ENCODE measurements around the gene GBP4.

Gene GBP4

GRCh38 chr1:89206373-89206772, 7.6 kb upstream of the GBP4 start:
- no peak for DNase-seq (ENCODE audit: low read depth in 2 of 2)
- no peak for TF ChIP-seq CTCF (IDR thresholded peaks at IDR 0.05; ENCODE audit: low read depth, low read length)
- H3K4me3 ChIP-seq (replicated peaks in 1 of 2; ENCODE audit: low read depth in 2 of 2, low read length in 2 of 2): no peak overlapping the region

GRCh38 chr1:89203166-89203565, 4.4 kb upstream of the GBP4 start:
- peak in 1 of 2 donors; percentile 9 for DNase-seq (ENCODE audit: low read depth in 2 of 2)
- no peak for TF ChIP-seq CTCF (IDR thresholded peaks at IDR 0.05; ENCODE audit: low read depth, low read length)
- H3K4me3 ChIP-seq (replicated peaks in 1 of 2; ENCODE audit: low read depth in 2 of 2, low read length in 2 of 2): no peak overlapping the region

GRCh38 chr1:89201106-89201794, 2.5 kb upstream of the GBP4 start:
- no peak overlapping the region for H3K4me3 ChIP-seq (replicated peaks in 1 of 2; ENCODE audit: low read depth in 2 of 2, low read length in 2 of 2)
- no peak for DNase-seq (ENCODE audit: low read depth in 2 of 2)
- TF ChIP-seq CTCF (IDR thresholded peaks at IDR 0.05; ENCODE audit: low read depth, low read length): no peak

- no peak overlapping the region for H3K4me3 ChIP-seq (replicated peaks in 1 of 2; ENCODE audit: low read depth in 2 of 2, low read length in 2 of 2)
- DNase-seq (ENCODE audit: low read depth in 2 of 2): peak in 1 of 2 donors; percentile 25
Measured at GRCh38 chr1:89200663-89201062, 1.9 kb upstream of the GBP4 start.

GRCh38 chr1:89199525-89200031, 836 bp upstream of the GBP4 start:
- DNase-seq (ENCODE audit: low read depth in 2 of 2): no peak
- TF ChIP-seq CTCF (IDR thresholded peaks at IDR 0.05; ENCODE audit: low read depth, low read length): no peak

More at GRCh38 chr1:89200663-89201062, 1.9 kb upstream of the GBP4 start:
- no peak for TF ChIP-seq CTCF (IDR thresholded peaks at IDR 0.05; ENCODE audit: low read depth, low read length)

GRCh38 chr1:89198081-89198480, 661 bp downstream of the GBP4 start:
- no peak for TF ChIP-seq CTCF (IDR thresholded peaks at IDR 0.05; ENCODE audit: low read depth, low read length)
- DNase-seq (ENCODE audit: low read depth in 2 of 2): peak in 1 of 2 donors; percentile 9
- peak overlapping the region; percentile 51 to 60 for H3K4me3 ChIP-seq (replicated peaks in 1 of 2; ENCODE audit: low read depth in 2 of 2, low read length in 2 of 2)

More at GRCh38 chr1:89199525-89200031, 836 bp upstream of the GBP4 start:
- H3K4me3 ChIP-seq (replicated peaks in 1 of 2; ENCODE audit: low read depth in 2 of 2, low read length in 2 of 2): no peak overlapping the region

Measured in cardiac fibroblast (primary cell).